ENCODE results near the gene SPDYE1.
"Not testable (repeated sequence)": the region's sequence is repeated elsewhere in the genome, so short reads cannot be mapped to it uniquely, and the experiment has no call there.

- TF ChIP-seq, protein P1, sequence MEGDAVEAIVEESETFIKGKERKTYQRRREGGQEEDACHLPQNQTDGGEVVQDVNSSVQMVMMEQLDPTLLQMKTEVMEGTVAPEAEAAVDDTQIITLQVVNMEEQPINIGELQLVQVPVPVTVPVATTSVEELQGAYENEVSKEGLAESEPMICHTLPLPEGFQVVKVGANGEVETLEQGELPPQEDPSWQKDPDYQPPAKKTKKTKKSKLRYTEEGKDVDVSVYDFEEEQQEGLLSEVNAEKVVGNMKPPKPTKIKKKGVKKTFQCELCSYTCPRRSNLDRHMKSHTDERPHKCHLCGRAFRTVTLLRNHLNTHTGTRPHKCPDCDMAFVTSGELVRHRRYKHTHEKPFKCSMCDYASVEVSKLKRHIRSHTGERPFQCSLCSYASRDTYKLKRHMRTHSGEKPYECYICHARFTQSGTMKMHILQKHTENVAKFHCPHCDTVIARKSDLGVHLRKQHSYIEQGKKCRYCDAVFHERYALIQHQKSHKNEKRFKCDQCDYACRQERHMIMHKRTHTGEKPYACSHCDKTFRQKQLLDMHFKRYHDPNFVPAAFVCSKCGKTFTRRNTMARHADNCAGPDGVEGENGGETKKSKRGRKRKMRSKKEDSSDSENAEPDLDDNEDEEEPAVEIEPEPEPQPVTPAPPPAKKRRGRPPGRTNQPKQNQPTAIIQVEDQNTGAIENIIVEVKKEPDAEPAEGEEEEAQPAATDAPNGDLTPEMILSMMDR (IDR thresholded peaks at IDR 0.05), result not testable (repeated sequence)
- not testable (repeated sequence) for TF ChIP-seq REST (IDR thresholded peaks at IDR 0.05; ENCODE audit: insufficient read depth in 1 of 2, low read depth in 2 of 2, low read length in 1 of 2); POLR2AphosphoS5 (IDR thresholded peaks at IDR 0.05; ENCODE audit: low read depth, low read length)
These were observed 27.0 kb upstream of the SPDYE1 start for GRCh38 chr7:43970698-43971097.
